A549 (cell line): ENCODE results near the gene NUMA1. TPM values are rescaled to one million over a fixed set of nuclear protein-coding genes. Genes with fewer than 3 reads are reported as not detected.

Source experiments
- ATAC-seq, 2 experiments: fragments of 200-7000 bp in 1 of 2; fragments of >200 bp in 1 of 2; cut with Nextera tagmentation in 1 of 2; cut with Tn5 transposase in 1 of 2; 3 replicates each; pipeline versions ENCODE4 v1.8.0 to v1.9.1; 2018 to 2020; ENCODE audit warnings: mild to moderate bottlenecking in 1 of 2, moderate library complexity in 1 of 2
- CTCF ChIA-PET: fragments of 300-600 bp; sonication (Branson Sonifier 250); formaldehyde crosslinking; extraction: SDS; loops from one replicate; lab custom pipeline; 2021; ENCODE audit warnings: antibody characterized with exemption, inconsistent platforms; lab: Yijun Ruan, JAX
- POLR2A ChIA-PET: fragments of 350-600 bp; formaldehyde crosslinking; extraction: SDS; loops from one replicate; lab custom pipeline; 2021; ENCODE audit warnings: antibody characterized with exemption, inconsistent platforms; lab: Yijun Ruan, JAX
- DNase-seq, 2 experiments: peaks; one replicate each; pipeline versions ENCODE4 v3.0.0 to v3.0.0-alpha.2; 2011 to 2016; ENCODE audit warnings: low read depth in 1 of 2, low spot score in 1 of 2
- FAIRE-seq: peaks from 2 replicates; lab custom pipeline; 2011; peaks lifted over from hg19 to GRCh38; lab: Jason Lieb, UNC
- H3K27ac ChIP-seq, 2 experiments: fragments of >200 bp; sonication (Bioruptor Twin); formaldehyde crosslinking; 3 replicates each; pipeline ENCODE4 v1.5.1; 2016 to 2017
- H3K4me1 ChIP-seq: fragments of >200 bp; sonication (Bioruptor Twin); formaldehyde crosslinking; 3 replicates; pipeline ENCODE4 v1.6.1; 2016
- H3K4me2 ChIP-seq: fragments of >200 bp; sonication (Bioruptor Twin); formaldehyde crosslinking; 3 replicates; pipeline ENCODE4 v1.6.1; 2016
- H3K4me3 ChIP-seq: fragments of >200 bp; sonication (Bioruptor Twin); formaldehyde crosslinking; 3 replicates; pipeline ENCODE4 v1.5.1; 2016
- H3K9me3 ChIP-seq: fragments of >200 bp; sonication (Bioruptor Twin); formaldehyde crosslinking; 3 replicates; pipeline ENCODE4 v1.6.1; 2016
- CBX8 ChIP-seq: fragments of 200-600 bp; sonication (generic); IDR thresholded peaks from 2 replicates; pipeline ENCODE4 v1.6.1; 2016
- CHD2 ChIP-seq: fragments of 150-350 bp; IDR thresholded peaks from 2 replicates; pipeline ENCODE4 v1.6.1; 2014; ENCODE audit warnings: low read length; ENCODE audit not compliant: partially characterized antibody
- CTCF ChIP-seq: fragments of >200 bp; sonication (Bioruptor Twin); formaldehyde crosslinking; IDR thresholded peaks from 3 replicates; pipeline ENCODE4 v1.5.1; 2016
- EHF ChIP-seq: fragments of 250-450 bp; sonication (Bioruptor Pico); IDR thresholded peaks from 2 replicates; pipeline ENCODE4 v1.5.0; 2020; ENCODE audit warnings: mild to moderate bottlenecking
- EHMT2 ChIP-seq: fragments of 200-600 bp; sonication (generic); IDR thresholded peaks from 2 replicates; pipeline ENCODE4 v1.6.1; 2016; ENCODE audit warnings: antibody characterized with exemption, low read depth, mild to moderate bottlenecking, moderate library complexity
- ESRRA ChIP-seq: fragments of 150-350 bp; IDR thresholded peaks from 2 replicates; pipeline ENCODE4 v1.6.1; 2014; ENCODE audit warnings: mild to moderate bottlenecking, low read length, borderline replicate concordance
- FOSL2 ChIP-seq, 2 experiments: fragments of 450-650 bp in 1 of 2; fragments of >200 bp in 1 of 2; sonication (Bioruptor Twin) in 1 of 2; formaldehyde crosslinking; IDR thresholded peaks; 2 replicates each; pipeline versions ENCODE4 v1.5.0 to v1.6.1; 2016 to 2020; ENCODE audit warnings: mild to moderate bottlenecking in 1 of 2, moderate library complexity in 1 of 2
- HDAC2 ChIP-seq: fragments of 200-600 bp; sonication (generic); IDR thresholded peaks from 2 replicates; pipeline ENCODE4 v1.6.1; 2016
- HES2 ChIP-seq: fragments of >200 bp; sonication (Bioruptor Twin); formaldehyde crosslinking; IDR thresholded peaks from 2 replicates; pipeline ENCODE4 v1.6.1; 2016
- HOXA7 ChIP-seq: fragments of 250-450 bp; sonication (Bioruptor Pico); IDR thresholded peaks from 2 replicates; pipeline ENCODE4 v1.5.0; 2020; ENCODE audit warnings: mild to moderate bottlenecking, moderate library complexity
- HOXB13 ChIP-seq: fragments of 250-450 bp; sonication (Bioruptor Pico); IDR thresholded peaks from 2 replicates; pipeline ENCODE4 v1.5.0; 2020; ENCODE audit warnings: low read depth, mild to moderate bottlenecking, moderate library complexity
- HOXB5 ChIP-seq: fragments of 250-450 bp; sonication (Bioruptor Pico); IDR thresholded peaks from 2 replicates; pipeline ENCODE4 v1.5.0; 2020; ENCODE audit warnings: mild to moderate bottlenecking, moderate library complexity
- KDM1A ChIP-seq: fragments of 200-600 bp; sonication (generic); IDR thresholded peaks from 2 replicates; pipeline ENCODE4 v1.6.1; 2016; ENCODE audit warnings: low read depth, mild to moderate bottlenecking
- KDM5A ChIP-seq: fragments of 200-600 bp; sonication (generic); IDR thresholded peaks from 2 replicates; pipeline ENCODE4 v1.6.1; 2016; ENCODE audit warnings: antibody characterized with exemption, mild to moderate bottlenecking
- NFE2L2 ChIP-seq: fragments of 150-350 bp; conservative IDR thresholded peaks from 2 replicates; pipeline ENCODE4 v1.6.1; 2014; ENCODE audit warnings: low read length
- NR3C1 ChIP-seq: fragments of >200 bp; sonication (Bioruptor Twin); formaldehyde crosslinking; IDR thresholded peaks from 3 replicates; pipeline ENCODE4 v1.6.1; 2017
- PBX3 ChIP-seq: IDR thresholded peaks from 2 replicates; pipeline ENCODE4 v1.6.1; 2012
- PHF8 ChIP-seq: fragments of 200-600 bp; sonication (generic); IDR thresholded peaks from 2 replicates; pipeline ENCODE4 v1.6.1; 2016; ENCODE audit warnings: low read depth, mild to moderate bottlenecking, antibody characterized with exemption, moderate library complexity, borderline replicate concordance
- POLR2A ChIP-seq: IDR thresholded peaks from 2 replicates; pipeline ENCODE4 v1.6.1; 2012; ENCODE audit warnings: mild to moderate bottlenecking, low read length
- RARB ChIP-seq: fragments of 250-450 bp; sonication (Bioruptor Pico); IDR thresholded peaks from 2 replicates; pipeline ENCODE4 v1.8.0; 2021; ENCODE audit warnings: mild to moderate bottlenecking, moderate library complexity
- REST ChIP-seq: fragments of 200-600 bp; sonication (generic); IDR thresholded peaks from 2 replicates; pipeline ENCODE4 v1.6.1; 2016; ENCODE audit warnings: antibody characterized with exemption, mild to moderate bottlenecking, moderate library complexity
- SMC3 ChIP-seq: fragments of >200 bp; sonication (Bioruptor Twin); formaldehyde crosslinking; IDR thresholded peaks from 3 replicates; pipeline ENCODE4 v1.6.1; 2018; ENCODE audit warnings: inconsistent platforms
- WGBS: methylation state at CpG from one replicate; pipeline ENCODE4 v1.1.6; 2017; ENCODE audit errors: missing lambda C conversion rate; 5-methylcytosine and 5-hydroxymethylcytosine counted together
- polyA plus RNA-seq, 4 experiments: library from polyadenylated mRNA; depleted of rRNA in 3 of 4; stranded (reverse); fragments of >200 nt; fragmentation: RNase III in 1 of 4; extraction: RNeasy Plus Mini Kit Qiagen cat#74134 plus additional on column Dnase treatment in 1 of 4; gene quantifications; 2 replicates in 3 of 4; 3 replicates in 1 of 4; pipeline ENCODE4 v1.2.3, GENCODE V29; 2011 to 2017

Gene NUMA1
- polyA plus RNA-seq, 2 of the 4 experiments (the other 2 are of a cell fraction): 51.5 to 65.8 TPM

GRCh38 chr11:71986131-71986530 is 94.2 kb downstream of the NUMA1 start:
- no peak for TF ChIP-seq KDM1A
- no peak for TF ChIP-seq CHD2
- TF ChIP-seq NR3C1: no peak
- no peak for TF ChIP-seq CBX8
- TF ChIP-seq CTCF: no peak
- no peak for TF ChIP-seq EHMT2
- FAIRE-seq (no peak), DNase-seq (no peak), ATAC-seq (no peak)
- H3K4me3 ChIP-seq: no peak overlapping the region
- WGBS: 98% methylated on average over 2 of the region's 2 CpGs
- 0 out of 6 replicates have a peak overlapping the region, but pooled peaks of 1 of the 2 experiments have one; percentile 17 for H3K27ac ChIP-seq
- no peak overlapping the region for H3K4me2 ChIP-seq
- CTCF ChIA-PET: interaction anchor here (0.8 to 8.3 kb wide), 7 partner anchors 8 to 105 kb away, joined by 3 to 60 read pairs (median 4); no protein-coding TSS in a partner anchor
- POLR2A ChIA-PET: no interaction called here
- H3K9me3 ChIP-seq: no peaks in the 10 kb centered on the region
- 0 out of 3 replicates have a peak, but pooled peaks cover 10% of the 10 kb centered on the region for H3K4me1 ChIP-seq

GRCh38 chr11:71979602-71980001 is 100.7 kb downstream of the NUMA1 start:
- 96% methylated on average over 3 of the region's 3 CpGs for WGBS
- H3K9me3 ChIP-seq: no peaks in the 10 kb centered on the region
- H3K4me3 ChIP-seq: no peak overlapping the region
- ATAC-seq: no peak
- ChIA-PET CTCF (interaction anchor here (0.6 to 4.6 kb wide), 8 partner anchors 9 to 868 kb away, joined by 3 to 60 read pairs (median 34); partner anchors contain the start of genes IL18BP, RNF121 and XNDC1N), POLR2A (no interaction called here)
- peaks cover 7% of the 10 kb centered on the region; the same call in 1 of the 3 replicates for H3K4me1 ChIP-seq
- H3K4me2 ChIP-seq: no peak overlapping the region
- no peak for DNase-seq
- TF ChIP-seq HOXB5 (no peak), FOSL2 (IDR thresholded peaks at IDR 0.05) (no peak), FOSL2 (CRISPR knock-in tag; IDR thresholded peaks at IDR 0.05) (no peak), HOXB13 (CRISPR knock-in tag) (no peak), REST (no peak), CBX8 (no peak), EHF (no peak), SMC3 (no peak), HDAC2 (no peak), PBX3 (no peak), KDM5A (no peak)
- no peak overlapping the region for H3K27ac ChIP-seq
- FAIRE-seq: no peak

GRCh38 chr11:71979094-71979493 is 101.2 kb downstream of the NUMA1 start:
- CTCF ChIA-PET: interaction anchor here (0.6 to 4.6 kb wide), 14 partner anchors 10 to 868 kb away, joined by 3 to 60 read pairs (median 12); partner anchors contain the start of genes IL18BP, RNF121 and XNDC1N
- no peak for DNase-seq

More at GRCh38 chr11:71979094-71979493, 101.2 kb downstream of the NUMA1 start:
- TF ChIP-seq ESRRA: no peak
- TF ChIP-seq HOXA7: no peak
- no peak for TF ChIP-seq POLR2A
- no peak for TF ChIP-seq RARB (CRISPR knock-in tag)
- no peak for TF ChIP-seq PHF8
- no peak for TF ChIP-seq HES2
- TF ChIP-seq CBX8: no peak
- no peak for TF ChIP-seq SMC3
- no peak for TF ChIP-seq NFE2L2
- Histone ChIP-seq H3K27ac (no peak overlapping the region), H3K4me3 (no peak overlapping the region), H3K9me3 (no peaks in the 10 kb centered on the region), H3K4me2 (no peak overlapping the region), H3K4me1 (peaks cover 7% of the 10 kb centered on the region; the same call in 1 of the 3 replicates)
- ATAC-seq (no peak), FAIRE-seq (no peak)
- POLR2A ChIA-PET: interaction anchor here (0.6 kb wide), 1 partner anchor 32 kb away, joined by 6 read pairs; no protein-coding TSS in a partner anchor
- over 99% methylated on average over 4 of the region's 4 CpGs for WGBS
